ENCODE measurements around the gene SLC7A6. TPM values are rescaled to one million over a fixed set of nuclear protein-coding genes. Genes with fewer than 3 reads are reported as not detected.

Gene SLC7A6
- total RNA-seq, 1 donor from 2014 or later: 47.3 TPM

DNA sequence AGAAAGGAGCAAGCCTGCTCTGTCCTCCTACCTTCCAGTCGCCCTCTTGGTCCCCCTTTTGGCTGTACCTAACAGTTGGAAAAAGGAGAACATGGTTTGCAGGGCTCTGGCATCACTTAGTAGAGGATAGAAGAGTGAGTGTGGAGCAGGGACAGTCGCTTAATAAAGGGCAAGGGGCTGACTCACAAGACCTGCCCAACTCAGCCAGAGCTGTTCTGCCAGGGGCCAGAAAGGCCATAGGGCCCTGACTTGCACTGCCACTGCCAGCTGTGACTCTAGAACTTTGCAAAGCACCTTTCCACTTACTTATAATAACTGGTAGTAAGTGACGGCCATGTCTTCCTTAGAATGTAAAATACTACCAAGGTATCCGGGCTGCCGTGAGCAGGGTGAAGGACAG is 60.0 kb downstream of the SLC7A6 start:
- no peaks in the 10 kb centered on the region for H3K27me3 Mint-ChIP-seq
- H3K9me3 Mint-ChIP-seq: no peaks in the 10 kb centered on the region
- no peak overlapping the region for H3K27ac Mint-ChIP-seq
- DNase-seq (ENCODE audit: extremely low spot score, unreplicated experiment): no peak
- H3K4me1 Mint-ChIP-seq (ENCODE audit: unreplicated experiment): peaks cover 16% of the 10 kb centered on the region
- H3K4me3 Mint-ChIP-seq: no peak overlapping the region
- TF ChIP-seq, protein P1, sequence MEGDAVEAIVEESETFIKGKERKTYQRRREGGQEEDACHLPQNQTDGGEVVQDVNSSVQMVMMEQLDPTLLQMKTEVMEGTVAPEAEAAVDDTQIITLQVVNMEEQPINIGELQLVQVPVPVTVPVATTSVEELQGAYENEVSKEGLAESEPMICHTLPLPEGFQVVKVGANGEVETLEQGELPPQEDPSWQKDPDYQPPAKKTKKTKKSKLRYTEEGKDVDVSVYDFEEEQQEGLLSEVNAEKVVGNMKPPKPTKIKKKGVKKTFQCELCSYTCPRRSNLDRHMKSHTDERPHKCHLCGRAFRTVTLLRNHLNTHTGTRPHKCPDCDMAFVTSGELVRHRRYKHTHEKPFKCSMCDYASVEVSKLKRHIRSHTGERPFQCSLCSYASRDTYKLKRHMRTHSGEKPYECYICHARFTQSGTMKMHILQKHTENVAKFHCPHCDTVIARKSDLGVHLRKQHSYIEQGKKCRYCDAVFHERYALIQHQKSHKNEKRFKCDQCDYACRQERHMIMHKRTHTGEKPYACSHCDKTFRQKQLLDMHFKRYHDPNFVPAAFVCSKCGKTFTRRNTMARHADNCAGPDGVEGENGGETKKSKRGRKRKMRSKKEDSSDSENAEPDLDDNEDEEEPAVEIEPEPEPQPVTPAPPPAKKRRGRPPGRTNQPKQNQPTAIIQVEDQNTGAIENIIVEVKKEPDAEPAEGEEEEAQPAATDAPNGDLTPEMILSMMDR (conservative IDR thresholded peaks at IDR 0.05): no peak
- peaks cover 21% of the 10 kb centered on the region for H3K36me3 Mint-ChIP-seq

DNA sequence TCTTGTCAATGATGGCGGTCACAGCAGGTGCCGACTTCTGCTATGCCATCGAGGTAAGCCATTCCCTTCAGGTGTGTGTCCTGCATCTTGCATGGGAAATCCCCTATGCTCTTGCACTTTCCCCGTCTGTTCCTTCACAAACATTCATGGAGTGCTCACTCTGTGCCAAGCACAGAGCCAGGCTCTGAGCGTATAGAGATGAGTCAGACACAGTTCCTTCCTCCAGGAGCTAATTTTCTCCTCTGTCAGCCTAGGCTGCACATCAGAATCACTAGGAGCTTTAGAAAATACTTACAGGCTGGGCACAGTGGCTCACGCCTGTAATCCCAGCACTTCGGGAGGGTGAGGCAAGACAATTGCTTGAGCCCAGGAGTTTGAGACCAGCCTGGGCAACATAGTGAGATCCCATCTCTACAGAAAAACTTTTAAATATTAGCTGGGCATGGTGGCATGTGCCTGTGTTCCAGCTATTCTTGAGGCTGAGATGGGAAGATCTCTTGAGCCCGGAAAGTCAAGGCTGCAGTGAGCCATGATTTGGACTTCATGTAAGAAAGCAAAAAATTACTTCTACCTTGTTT is 60.5 kb downstream of the SLC7A6 start:
- Mint-ChIP-seq H3K36me3 (peaks cover 21% of the 10 kb centered on the region), H3K27me3 (no peaks in the 10 kb centered on the region), H3K27ac (no peak overlapping the region), H3K9me3 (no peaks in the 10 kb centered on the region), H3K4me3 (no peak overlapping the region), H3K4me1 (ENCODE audit: unreplicated experiment) (peaks cover 16% of the 10 kb centered on the region)
- TF ChIP-seq, protein P1 (conservative IDR thresholded peaks at IDR 0.05): no peak
- DNase-seq (ENCODE audit: extremely low spot score, unreplicated experiment): no peak

DNA sequence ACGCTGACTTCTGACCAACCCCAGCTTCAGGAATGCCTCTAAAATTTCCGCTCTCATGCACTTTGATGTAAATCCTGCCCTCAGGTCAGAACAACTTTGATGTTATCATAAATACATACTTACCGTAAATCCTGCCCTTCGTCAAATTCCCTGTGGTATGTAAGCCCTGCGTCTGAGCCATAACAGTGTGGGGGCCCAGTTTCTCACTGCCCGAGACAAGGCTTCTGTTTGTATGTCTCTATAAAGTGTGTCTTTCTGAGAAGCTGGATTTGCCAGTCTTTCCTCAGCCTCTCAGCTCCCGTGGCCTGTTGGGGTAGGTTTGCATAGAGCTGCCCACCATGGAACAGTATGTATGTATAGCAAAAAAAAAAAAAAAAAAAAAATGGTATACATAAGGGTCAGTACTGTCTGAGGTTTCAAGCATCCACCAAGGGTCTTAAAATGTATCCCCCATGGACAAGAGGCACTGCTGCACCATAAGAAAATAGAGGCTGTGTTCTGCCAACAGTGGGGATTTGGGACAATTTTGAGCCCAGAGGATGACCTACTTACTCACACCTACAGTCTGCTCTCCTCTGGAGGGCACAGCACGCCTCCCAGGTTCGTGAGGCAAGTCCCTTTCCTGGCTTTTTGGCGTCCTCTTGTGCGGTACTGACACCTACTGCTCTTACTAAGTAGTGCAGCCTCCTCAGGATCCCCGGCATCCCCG is 64.0 kb downstream of the SLC7A6 start:
- TF ChIP-seq, protein P1 (conservative IDR thresholded peaks at IDR 0.05): peak; percentile 90
- H3K4me3 Mint-ChIP-seq: no peak overlapping the region
- no peaks in the 10 kb centered on the region for H3K27me3 Mint-ChIP-seq
- peak overlapping the region; percentile 81 for H3K27ac Mint-ChIP-seq
- no peaks in the 10 kb centered on the region for H3K9me3 Mint-ChIP-seq
- peaks cover 15% of the 10 kb centered on the region for H3K36me3 Mint-ChIP-seq
- DNase-seq (ENCODE audit: extremely low spot score, unreplicated experiment): peak; percentile 81
- H3K4me1 Mint-ChIP-seq (ENCODE audit: unreplicated experiment): peaks cover 28% of the 10 kb centered on the region

DNA sequence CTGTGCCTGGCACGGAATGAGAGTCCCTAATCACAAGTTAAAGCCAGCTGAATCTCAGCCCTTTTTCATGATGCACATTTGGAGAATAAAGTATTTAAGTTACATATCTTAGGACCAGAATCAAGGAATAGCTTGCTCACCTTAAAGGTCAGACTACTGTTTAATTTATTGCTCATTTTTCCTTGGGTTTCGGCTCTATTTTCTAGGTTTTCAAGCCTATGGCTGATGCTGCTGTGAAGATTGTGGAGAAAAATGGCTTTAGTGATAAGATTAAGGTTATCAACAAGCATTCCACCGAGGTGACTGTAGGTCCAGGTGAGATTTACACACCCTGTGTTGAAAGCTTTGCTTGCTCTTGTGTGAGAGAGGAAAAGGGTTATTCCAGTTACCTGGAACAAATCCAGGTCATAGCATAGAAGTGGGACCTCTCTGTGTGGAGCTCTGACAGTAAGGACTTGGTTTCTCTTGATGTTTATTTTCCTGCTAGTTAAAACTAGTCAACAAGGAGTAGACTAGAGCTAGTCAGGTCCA is 64.6 kb downstream of the SLC7A6 start:
- H3K4me1 Mint-ChIP-seq (ENCODE audit: unreplicated experiment): peaks cover 28% of the 10 kb centered on the region
- TF ChIP-seq, protein P1 (conservative IDR thresholded peaks at IDR 0.05): peak; percentile 9
- no peak for DNase-seq (ENCODE audit: extremely low spot score, unreplicated experiment)
- H3K4me3 Mint-ChIP-seq: no peak overlapping the region
- no peaks in the 10 kb centered on the region for H3K9me3 Mint-ChIP-seq
- peaks cover 13% of the 10 kb centered on the region for H3K36me3 Mint-ChIP-seq
- peak overlapping the region; percentile 81 for H3K27ac Mint-ChIP-seq
- H3K27me3 Mint-ChIP-seq: no peaks in the 10 kb centered on the region

DNA sequence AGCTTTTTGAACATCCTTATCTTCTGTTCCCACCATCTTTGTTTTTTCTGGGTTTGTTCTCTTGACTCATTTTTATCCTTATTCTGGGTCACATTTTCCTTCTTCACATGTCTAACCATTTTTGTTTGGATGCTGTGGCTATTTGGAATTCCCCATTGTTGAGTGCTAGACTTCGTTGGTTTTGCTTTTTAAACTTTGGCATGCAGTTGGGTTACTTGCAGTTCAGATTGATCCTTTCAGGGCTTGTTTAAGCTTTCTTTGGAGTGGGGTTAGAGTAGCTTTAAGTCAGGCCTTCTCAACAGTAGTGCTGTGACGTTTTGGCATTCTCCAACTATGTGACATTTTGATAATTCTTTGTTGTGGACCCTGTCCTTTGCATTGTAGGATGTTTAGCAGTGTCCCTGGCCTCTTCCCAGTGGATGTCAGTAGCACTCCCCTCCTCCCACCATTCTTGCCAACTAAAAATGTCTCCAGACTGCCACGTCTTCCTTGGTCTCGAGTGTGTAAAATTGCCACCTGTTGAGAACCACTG is 67.6 kb downstream of the SLC7A6 start:
- Mint-ChIP-seq H3K9me3 (no peaks in the 10 kb centered on the region), H3K4me1 (ENCODE audit: unreplicated experiment) (peaks cover 28% of the 10 kb centered on the region), H3K27me3 (no peaks in the 10 kb centered on the region), H3K4me3 (no peak overlapping the region), H3K36me3 (peaks cover 11% of the 10 kb centered on the region), H3K27ac (peak overlapping the region; percentile 62)
- TF ChIP-seq, protein P1 (conservative IDR thresholded peaks at IDR 0.05): no peak
- no peak for DNase-seq (ENCODE audit: extremely low spot score, unreplicated experiment)

Data from type B pancreatic cell (in vitro differentiated cells).